T47D (cell line): Measurements from ENCODE around the gene DDX24.
A peak's percentile ranks its signal among the peaks of the same experiment; 100 is the strongest.
"Not testable (repeated sequence)": the region's sequence is repeated elsewhere in the genome, so short reads cannot be mapped to it uniquely, and the experiment has no call there.

Source experiments
- DNase-seq, 2 experiments: peaks; one replicate each; pipeline versions ENCODE4 v3.0.0 to v3.0.0-alpha.2; 2011 to 2012; ENCODE audit warnings: low read depth in 1 of 2, low spot score in 1 of 2
- JUND ChIP-seq: IDR thresholded peaks from 2 replicates; pipeline ENCODE4 v1.6.1; 2012; ENCODE audit warnings: low read depth
- in situ Hi-C: cut with HindIII; loops from 2 replicates; pipeline ENCODE4 v1.10.0; 2016; ENCODE audit warnings: low sequenced_read_pairs, low pct_unique_long_range_greater_than_20kb

The DDX24 gene

DNA sequence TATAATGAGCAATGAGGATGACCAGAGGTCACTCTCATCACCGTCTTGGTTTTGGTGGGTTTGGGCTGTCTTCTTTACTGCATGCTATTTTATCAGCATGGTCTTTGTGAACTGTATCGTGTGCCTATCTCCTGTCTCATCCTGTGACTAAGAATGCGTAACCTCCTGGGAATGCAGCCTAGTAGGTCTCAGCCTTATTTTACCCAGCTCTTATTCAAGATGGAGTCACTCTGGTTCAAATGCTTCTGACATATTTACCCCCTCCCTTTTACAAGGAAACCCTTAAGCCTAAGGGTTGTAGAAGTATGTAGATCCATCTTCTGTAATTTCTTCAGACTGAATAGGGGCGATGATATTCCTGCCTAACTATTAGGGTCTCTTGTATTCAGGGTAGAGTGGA is 8.5 kb upstream of the DDX24 start:
- no peak for TF ChIP-seq JUND
- in situ Hi-C loops = no loop called here
- no peak for DNase-seq

DNA sequence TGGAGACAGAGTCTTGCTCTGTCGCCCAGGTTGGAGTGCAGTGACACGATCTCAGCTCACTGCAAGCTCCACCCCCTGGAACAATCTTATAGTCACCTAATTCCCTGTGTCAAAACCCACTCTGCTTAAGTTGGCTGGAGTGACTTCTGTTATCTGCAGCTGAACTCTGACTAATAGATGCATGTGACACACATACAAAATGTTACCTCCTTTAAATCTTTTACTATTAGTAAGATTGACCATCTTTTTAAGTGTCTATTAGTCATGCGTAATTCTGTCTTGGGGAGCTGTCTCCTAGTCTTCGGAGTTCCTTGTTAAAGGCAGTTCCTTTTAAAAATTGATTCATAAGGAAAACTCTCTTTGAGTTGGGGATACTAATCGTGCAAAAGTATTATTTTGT is 7.5 kb upstream of the DDX24 start:
- DNase-seq = no peak
- TF ChIP-seq JUND = no peak
- in situ Hi-C loops = no loop called here

DNA sequence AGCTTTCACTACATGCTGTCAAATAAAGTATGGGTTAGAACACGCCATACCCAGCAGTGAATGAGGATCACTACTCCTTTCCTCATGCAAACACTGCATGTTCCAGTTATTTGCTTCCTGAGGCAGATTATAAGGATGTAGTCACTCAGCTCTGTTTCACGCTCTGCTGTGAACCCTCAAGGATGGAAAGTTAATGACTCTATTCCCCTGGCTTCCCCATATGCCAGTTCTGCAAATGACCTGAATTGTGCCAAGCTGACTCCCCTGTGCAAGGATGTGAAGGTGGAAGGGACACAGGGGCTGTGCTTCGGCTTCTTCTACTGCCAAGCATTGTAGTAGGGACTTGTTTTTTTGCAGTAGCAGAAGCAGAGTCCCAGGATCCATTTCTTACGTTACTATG is 6.9 kb upstream of the DDX24 start:
- no peak for DNase-seq
- TF ChIP-seq JUND = no peak
- in situ Hi-C loops = no loop called here

DNA sequence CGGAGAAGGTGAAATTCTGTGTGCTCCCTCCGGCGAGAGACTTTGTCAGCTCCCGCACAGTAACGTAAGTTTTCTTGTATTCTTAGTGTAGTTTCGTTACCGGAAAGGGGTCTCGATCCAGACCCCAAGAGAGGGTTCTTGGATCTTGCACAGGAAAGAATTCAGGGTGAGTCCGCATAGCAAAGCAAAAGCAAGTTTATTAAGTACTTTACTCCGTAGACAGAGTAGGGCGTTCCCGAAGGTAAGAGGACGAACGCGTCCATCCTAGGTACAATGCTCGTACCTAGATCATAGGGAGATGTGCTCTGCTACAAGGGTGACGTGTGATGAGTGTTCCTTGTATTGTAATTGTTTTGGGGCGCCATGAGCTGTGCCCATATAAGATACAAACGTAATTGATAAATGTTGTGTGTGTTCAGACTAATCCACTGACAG is 401 bp upstream of the DDX24 start:
- DNase-seq = peak in 1 of 2 experiments; percentile 37
- in situ Hi-C loops = no loop called here
- no peak for TF ChIP-seq JUND

DNA sequence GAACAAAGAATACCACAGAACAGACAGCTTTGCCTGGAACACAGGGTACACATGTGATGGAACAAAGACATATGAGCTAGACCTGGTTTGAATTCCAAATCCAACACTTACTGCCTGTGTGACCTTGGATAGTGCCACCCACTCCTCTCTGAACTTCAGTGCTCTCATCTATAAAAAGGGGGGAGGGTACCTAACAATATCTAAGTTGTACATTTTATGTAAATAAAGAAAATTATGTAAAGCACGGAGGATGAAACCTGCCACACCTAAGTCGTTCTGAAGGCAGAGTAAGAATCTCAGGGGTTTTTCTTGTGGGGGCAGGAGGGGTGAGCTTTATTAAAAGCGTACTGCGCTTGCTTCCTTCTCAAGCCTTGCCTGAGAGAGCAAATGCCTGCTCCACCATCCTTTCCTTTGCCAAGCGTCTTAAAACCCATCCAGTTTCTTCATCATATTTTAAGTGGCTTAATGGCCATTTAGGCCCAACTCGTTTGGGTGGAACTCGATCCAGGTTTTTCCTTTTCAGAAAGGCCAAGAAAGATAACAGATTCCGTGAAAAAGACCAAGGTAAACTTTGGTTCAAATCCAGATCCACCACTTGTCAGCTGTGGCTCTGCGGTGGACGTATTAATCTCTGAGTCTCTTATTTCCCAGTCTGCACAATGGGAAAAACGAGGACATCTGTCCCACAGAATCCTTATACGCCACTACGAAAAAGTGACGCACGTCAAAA is 946 bp downstream of the DDX24 start:
- in situ Hi-C loops = no loop called here
- peak; percentile 18 to 42 for DNase-seq

DNA sequence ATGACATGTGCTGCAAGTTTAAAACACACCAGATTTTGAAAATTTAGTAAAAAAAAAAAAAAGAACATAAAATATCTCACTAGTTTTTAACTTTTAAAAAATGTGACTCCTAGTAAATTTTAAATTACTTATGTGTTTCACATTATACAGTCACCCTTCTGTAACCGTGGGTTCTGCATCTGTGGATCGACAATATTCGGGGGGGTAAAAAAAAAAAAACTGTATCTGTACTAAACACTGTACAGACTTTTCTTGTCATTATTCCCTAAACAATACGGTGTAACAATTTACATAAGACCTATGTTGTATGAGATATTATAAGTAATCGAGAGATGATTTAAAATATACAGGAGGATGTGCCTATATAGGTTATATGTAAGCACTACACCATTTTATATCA is 3.2 kb downstream of the DDX24 start:
- no peak for DNase-seq
- no peak for TF ChIP-seq JUND
- in situ Hi-C loops = no loop called here

More for the DNA sequence above, 946 bp downstream of the DDX24 start:
- no peak for TF ChIP-seq JUND

DNA sequence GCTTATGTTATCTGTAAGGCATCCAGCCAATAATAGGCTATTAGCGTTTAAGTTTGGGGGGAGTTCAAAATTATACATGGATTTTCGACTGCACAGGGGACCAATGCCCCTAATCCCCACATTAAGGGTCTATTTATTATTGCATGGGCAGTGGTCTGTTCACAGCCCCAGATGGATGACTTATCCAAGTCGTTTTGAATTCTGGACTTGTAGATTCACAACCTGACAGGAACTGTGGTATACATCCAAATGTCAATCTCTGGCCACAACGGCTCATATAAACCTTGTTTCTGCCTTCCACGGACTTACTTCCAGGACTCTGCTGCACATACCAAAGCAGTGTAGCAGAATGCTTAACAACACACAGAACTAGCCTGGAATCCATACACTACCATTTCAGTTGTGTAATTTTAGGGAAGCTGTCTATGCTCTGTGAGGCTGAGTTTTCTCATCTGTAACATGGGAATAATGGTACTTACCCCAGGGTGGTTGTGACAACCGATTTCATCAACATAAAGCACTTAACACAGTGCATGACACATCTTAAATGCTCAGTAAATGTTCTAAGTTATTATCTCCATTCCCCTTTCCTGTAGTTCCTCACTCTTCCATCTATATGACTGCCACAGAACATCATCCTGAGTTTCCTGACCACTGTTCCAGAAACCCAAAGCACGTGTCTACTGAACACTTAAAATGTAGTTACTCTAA is 3.7 kb downstream of the DDX24 start:
- TF ChIP-seq JUND = no peak
- in situ Hi-C loops = no loop called here
- no peak for DNase-seq

DNA sequence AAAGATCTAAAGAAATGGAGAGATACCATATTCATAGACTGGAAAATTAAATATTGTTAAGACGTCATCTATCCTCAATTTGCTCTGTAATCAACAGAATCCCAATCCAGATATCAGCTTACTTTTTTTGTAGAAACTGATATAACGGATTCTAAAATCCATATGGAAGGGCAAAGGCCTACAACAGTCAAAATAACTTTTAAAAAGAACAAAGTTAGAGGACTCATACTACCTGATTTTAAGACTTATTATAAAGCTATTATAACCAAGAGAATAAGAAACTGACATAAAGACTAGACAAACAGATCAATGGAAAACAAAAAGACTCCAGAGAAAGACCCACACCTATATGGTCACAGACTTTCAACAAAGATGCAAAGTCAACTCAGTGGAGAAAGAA is 6.0 kb downstream of the DDX24 start:
- no peak for DNase-seq
- no peak for TF ChIP-seq JUND
- in situ Hi-C loops = no loop called here

DNA sequence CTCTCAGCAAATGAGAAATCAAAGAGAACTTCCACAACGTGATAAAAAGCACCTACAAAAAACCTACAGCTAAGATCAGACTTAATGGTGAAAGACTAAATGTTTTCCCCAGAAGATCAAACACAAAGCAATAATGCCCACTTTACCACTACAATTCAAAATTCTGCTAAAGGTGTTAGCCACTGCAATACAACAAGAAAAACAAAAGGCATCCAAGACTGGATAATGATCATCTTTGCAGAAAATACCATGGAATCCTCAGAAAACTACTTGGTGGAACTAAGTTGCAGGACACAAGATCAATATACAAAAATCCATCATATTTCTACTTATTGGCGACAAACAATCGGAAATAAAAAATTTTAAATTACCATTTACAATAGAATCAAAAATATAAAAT is 6.5 kb downstream of the DDX24 start:
- TF ChIP-seq JUND = no peak
- in situ Hi-C loops = no loop called here
- no peak for DNase-seq

DNA sequence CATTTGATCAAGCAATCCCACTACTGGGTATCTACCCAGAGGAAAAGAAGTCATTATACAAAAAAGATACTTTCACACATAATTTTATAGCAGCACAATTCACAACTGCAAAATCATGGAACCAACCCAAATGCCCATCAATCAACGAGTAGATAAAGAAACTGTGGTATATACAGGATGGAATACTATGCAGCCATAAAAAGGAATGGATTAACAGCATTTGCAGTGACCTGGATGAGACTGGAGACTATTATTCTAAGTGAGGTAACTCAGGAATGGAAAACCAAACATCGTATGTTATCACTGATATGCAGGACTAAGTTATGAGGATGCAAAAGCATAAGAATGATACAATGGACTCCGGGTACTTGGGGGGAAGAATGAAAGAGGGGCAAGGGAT is 8.9 kb downstream of the DDX24 start:
- in situ Hi-C loops, DNase-seq: not testable (repeated sequence)

DNA sequence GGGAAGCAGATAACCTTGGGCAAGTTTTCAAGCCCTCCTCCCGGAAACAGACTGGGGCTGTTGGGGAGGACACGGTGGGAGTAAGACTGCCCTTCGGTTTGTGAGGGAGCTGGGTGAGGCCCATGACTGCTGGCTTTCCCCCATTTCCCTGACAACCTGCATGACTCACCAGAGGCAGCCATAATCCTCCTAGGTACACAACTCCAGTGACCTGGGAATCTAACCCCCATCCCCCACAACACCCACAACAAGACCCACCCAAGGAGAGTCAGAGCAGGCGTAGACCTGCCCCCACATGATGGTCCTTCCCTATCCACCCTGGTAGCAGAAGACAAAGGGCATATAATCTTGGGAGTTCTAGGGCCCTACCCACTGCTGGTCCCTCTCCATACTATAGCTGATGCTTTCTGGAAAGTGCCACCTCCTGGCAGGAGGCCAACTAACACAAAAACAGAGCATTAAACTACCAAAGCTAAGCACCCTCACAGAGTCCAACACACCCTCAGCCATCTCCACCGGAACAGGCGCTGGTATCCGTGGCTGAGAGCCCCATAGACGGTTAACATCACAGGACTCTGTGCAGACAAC is 14.8 kb downstream of the DDX24 start:
- no peak for DNase-seq

DNA sequence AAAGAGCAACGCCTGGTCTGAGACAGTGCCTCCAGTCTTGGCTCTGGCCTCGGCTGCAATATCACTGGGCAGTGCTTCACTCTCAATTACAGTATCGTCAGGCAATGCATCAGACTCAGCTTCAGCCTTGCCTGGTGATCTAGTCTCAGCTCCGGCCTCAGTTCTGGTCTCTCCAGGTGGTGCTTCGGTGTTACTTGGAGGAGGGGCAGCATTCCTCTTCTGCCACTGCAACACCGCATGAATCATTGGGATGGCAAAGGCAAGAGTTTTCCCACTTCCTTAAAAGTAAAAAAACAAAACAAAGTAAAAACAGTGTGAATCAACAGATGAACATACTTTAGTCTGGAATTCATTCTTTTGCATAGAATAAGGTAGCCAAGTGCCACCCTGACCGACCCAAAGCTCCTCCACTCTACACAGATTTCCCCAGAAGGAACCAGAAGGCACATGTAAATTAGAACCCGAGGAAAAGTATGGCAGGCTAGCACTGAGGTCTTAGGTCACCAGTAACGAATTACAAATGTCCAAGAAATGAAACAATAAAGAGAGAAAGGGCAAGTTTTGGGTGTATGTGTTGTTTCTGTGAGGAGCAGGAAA is 18.6 kb downstream of the DDX24 start:
- TF ChIP-seq JUND = no peak
- DNase-seq = no peak
- in situ Hi-C loops = no loop called here

More for the DNA sequence above, 14.8 kb downstream of the DDX24 start:
- in situ Hi-C loops = no loop called here
- TF ChIP-seq JUND = no peak

DNA sequence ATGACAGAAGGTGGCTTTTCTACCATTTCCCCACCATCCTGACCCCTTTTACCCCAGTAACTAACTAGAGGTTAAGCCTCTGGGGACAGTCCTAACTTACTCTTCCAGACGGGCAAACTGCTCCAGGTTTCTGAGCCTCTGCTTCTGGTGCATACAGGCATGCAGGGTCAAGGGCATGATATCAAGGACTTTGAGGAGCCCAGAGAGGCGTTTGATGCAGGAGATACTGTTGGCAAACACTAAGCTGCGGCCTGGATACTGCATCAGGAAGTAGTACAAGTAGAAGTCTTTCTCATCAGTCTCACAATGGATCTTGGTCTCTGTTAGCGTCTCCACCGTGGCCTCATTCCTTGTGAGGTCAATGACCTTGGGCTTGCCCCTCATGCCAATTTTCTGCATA is 21.0 kb downstream of the DDX24 start:
- DNase-seq = no peak
- in situ Hi-C loops = no loop called here
- TF ChIP-seq JUND = no peak
